Posterior vena cava (tissue), 2 donors: Measurements from ENCODE around the gene TM4SF5. TPM values are rescaled to one million over a fixed set of nuclear protein-coding genes. Genes with fewer than 3 reads are reported as not detected.
"Not testable (repeated sequence)": the region's sequence is repeated elsewhere in the genome, so short reads cannot be mapped to it uniquely, and the experiment has no call there.

Experiments used
- DNase-seq: peaks from one replicate; pipeline ENCODE4 v3.0.0-alpha.2; 2020; ENCODE audit warnings: low spot score
- intact Hi-C, 2 donors: fragments of 100-400 bp; cut with DNase I; formaldehyde crosslinking; loops; one replicate each; pipeline versions ENCODE4 v1.14.1 to v1.14.2; 2022 to 2023
- total RNA-seq, 2 donors: library from RNA; stranded (reverse); fragmentation: NEBNext Ultra II Directional; extraction: Animal tissue kit (Norgen Biotek cat#: 25700); gene quantifications; one replicate each; pipeline ENCODE4 v1.2.1, GENCODE V29; 2021
- donor health status: DM: yes; HTN: yes; CAD: no.
- donor health status: DM: yes; HTN: yes; CAD: no.

Gene TM4SF5
- total RNA-seq, 2 donors from 2014 or later: not detected

- DNase-seq: no peak
- intact Hi-C loops: no loop called here
Observed at GRCh38 chr17:4816826-4817225, 45.1 kb downstream of the TM4SF5 start.

- intact Hi-C loops: no loop called here
- DNase-seq: no peak
Observed at GRCh38 chr17:4818276-4818675, 46.6 kb downstream of the TM4SF5 start.

GRCh38 chr17:4822835-4823234 lies 51.1 kb downstream of the TM4SF5 start:
- intact Hi-C loops: no loop called here
- DNase-seq: no peak

- no peak for DNase-seq
- intact Hi-C loops: no loop called here
Observed at GRCh38 chr17:4823373-4824089, 51.8 kb downstream of the TM4SF5 start.

- intact Hi-C loops: no loop called here
- DNase-seq: no peak
Observed at GRCh38 chr17:4827399-4827798, 55.7 kb downstream of the TM4SF5 start.

GRCh38 chr17:4832829-4833177 lies 61.1 kb downstream of the TM4SF5 start:
- DNase-seq, intact Hi-C loops: not testable (repeated sequence)

Other genes with a start within 250 kb of the TM4SF5 start
- gene MYBBP1A, start 216.5 kb upstream of the TM4SF5 start, total RNA-seq: 10 to 100 TPM; 37.9 to 41.0 TPM
- gene GGT6, start 211.3 kb upstream of the TM4SF5 start, total RNA-seq: not detected
- 1 to 10 TPM; 2.0 to 3.0 TPM for gene SMTNL2, start 187.4 kb upstream of the TM4SF5 start, total RNA-seq
- gene ALOX15, start 130.2 kb upstream of the TM4SF5 start, total RNA-seq: not detected
- gene PELP1, start 67.7 kb upstream of the TM4SF5 start, total RNA-seq: 10 to 100 TPM; 33.3 to 37.8 TPM
- 10 to 100 TPM; 50.7 to 63.8 TPM for gene ARRB2, start 61.3 kb upstream of the TM4SF5 start, total RNA-seq
- gene MED11, start 40.5 kb upstream of the TM4SF5 start, total RNA-seq: 10 to 100 TPM in 1 of 2 donors, 1 to 10 TPM in 1; 10.0 to 10.8 TPM
- gene ZMYND15, start 32.1 kb upstream of the TM4SF5 start, total RNA-seq: 1 to 10 TPM; 1.1 to 1.2 TPM
- 10 to 100 TPM; 14.8 to 20.4 TPM for gene CXCL16, start 32.0 kb upstream of the TM4SF5 start, total RNA-seq
- gene VMO1, start 14.5 kb downstream of the TM4SF5 start, total RNA-seq: 1 to 10 TPM; 2.1 to 3.4 TPM
- gene GLTPD2, start 17.1 kb downstream of the TM4SF5 start, total RNA-seq: not detected
- 100 to 1,000 TPM in 1 of 2 donors, 10 to 100 TPM in 1; 87.5 to 103 TPM for gene PSMB6, start 24.3 kb downstream of the TM4SF5 start, total RNA-seq
- 10 to 100 TPM; 22.2 to 30.3 TPM for gene PLD2, start 35.3 kb downstream of the TM4SF5 start, total RNA-seq
- gene MINK1, start 61.5 kb downstream of the TM4SF5 start, total RNA-seq: 10 to 100 TPM; 53.3 to 67.0 TPM
- 1 to 10 TPM in 1 of 2 donors, under 1 TPM in 1; 1.00 to 1.3 TPM for gene C17orf107, start 127.7 kb downstream of the TM4SF5 start, total RNA-seq
- gene CHRNE, start 131.2 kb downstream of the TM4SF5 start, total RNA-seq: 1 to 10 TPM in 1 of 2 donors, under 1 TPM in 1; 0.57 to 1.5 TPM
- not detected for gene GP1BA, start 160.4 kb downstream of the TM4SF5 start, total RNA-seq
- gene SLC25A11, start 168.2 kb downstream of the TM4SF5 start, total RNA-seq: 10 to 100 TPM; 33.0 to 43.7 TPM
- gene RNF167, start 168.4 kb downstream of the TM4SF5 start, total RNA-seq: 10 to 100 TPM; 62.7 to 77.3 TPM
- 100 to 1,000 TPM; 582 to 588 TPM for gene PFN1, start 176.6 kb downstream of the TM4SF5 start, total RNA-seq
- 1 to 10 TPM; 3.2 to 4.3 TPM for gene ENO3, start 179.2 kb downstream of the TM4SF5 start, total RNA-seq
- 10 to 100 TPM; 47.0 to 50.7 TPM for gene SPAG7, start 195.9 kb downstream of the TM4SF5 start, total RNA-seq
- gene CAMTA2, start 215.8 kb downstream of the TM4SF5 start, total RNA-seq: 10 to 100 TPM; 52.0 to 72.2 TPM
- gene INCA1, start 225.6 kb downstream of the TM4SF5 start, total RNA-seq: 1 to 10 TPM in 1 of 2 donors, under 1 TPM in 1; 0.60 to 1.3 TPM
- 100 to 1,000 TPM; 192 to 254 TPM for gene KIF1C, start 226.1 kb downstream of the TM4SF5 start, total RNA-seq